HepG2 (cell line): ENCODE results near the gene THAP5. TPM values are rescaled to one million over a fixed set of nuclear protein-coding genes. Genes with fewer than 3 reads are reported as not detected.

Source experiments
- ATAC-seq: fragments of 200-7000 bp; cut with Tn5 transposase; 3 replicates; pipeline ENCODE4 v1.9.1; 2020; ENCODE audit warnings: mild to moderate bottlenecking, moderate library complexity
- BruUV-seq: library from RNA; stranded (reverse); fragments of 400-500 nt; replicated peaks from 2 replicates; lab custom pipeline; 2021; lab: Mats Ljungman, UMichigan
- CTCF ChIA-PET: fragments of 300-600 bp; formaldehyde crosslinking; extraction: SDS; loops from one replicate; lab custom pipeline; 2021; ENCODE audit warnings: low total read pairs, inconsistent platforms, low intra/inter-chr PET ratio; lab: Yijun Ruan, JAX
- POLR2A ChIA-PET: fragments of 350-600 bp; sonication (Branson Sonifier 250); formaldehyde crosslinking; loops from one replicate; lab custom pipeline; 2020; ENCODE audit warnings: antibody characterized with exemption, inconsistent platforms; lab: Yijun Ruan, JAX
- DNase-seq: peaks from one replicate; pipeline ENCODE4 v3.0.0-alpha.2; 2015; ENCODE audit warnings: low spot score
- FAIRE-seq: peaks from 3 replicates; lab custom pipeline; 2011; peaks lifted over from hg19 to GRCh38; lab: Jason Lieb, UNC
- H2AFZ ChIP-seq: one replicate; pipeline ENCODE4 v1.6.1; 2011; ENCODE audit warnings: low read length, inconsistent platforms
- H3K27ac ChIP-seq: fragments of 300-600 bp; 3 replicates; pipeline ENCODE4 v1.8.0; 2011; ENCODE audit warnings: mixed run types, mild to moderate bottlenecking, mixed read lengths, low read length, inconsistent platforms; ENCODE audit not compliant: insufficient read depth; ENCODE audit errors: extremely low read length
- H3K27me3 ChIP-seq, 2 experiments: fragments of 200-600 bp in 1 of 2; 2 replicates in 1 of 2; 3 replicates in 1 of 2; pipeline versions ENCODE4 v1.6.0 to v1.8.0; 2011; ENCODE audit warnings: low read length in 2 of 2, mild to moderate bottlenecking in 2 of 2, moderate library complexity in 2 of 2, inconsistent platforms in 1 of 2; ENCODE audit not compliant: insufficient read depth in 2 of 2, control insufficient read depth in 1 of 2
- H3K36me3 ChIP-seq, 2 experiments: fragments of 200-600 bp in 1 of 2; replicated peaks in 1 of 2; 2 replicates in 1 of 2; 3 replicates in 1 of 2; pipeline versions ENCODE4 v1.5.1 to v1.8.0; 2011; ENCODE audit warnings: low read length in 2 of 2, inconsistent platforms in 1 of 2; ENCODE audit not compliant: insufficient read depth in 2 of 2, control insufficient read depth in 1 of 2
- H3K4me1 ChIP-seq: 2 replicates; pipeline ENCODE4 v1.5.1; 2012; ENCODE audit warnings: low read length, inconsistent platforms; ENCODE audit not compliant: insufficient read depth
- H3K4me2 ChIP-seq: 2 replicates; pipeline ENCODE4 v1.6.0; 2011; ENCODE audit warnings: low read depth, low read length, inconsistent platforms
- H3K4me3 ChIP-seq, 3 experiments: fragments of 200-600 bp in 1 of 3; sonication (generic), shearing (Covaris generic) in 1 of 3; replicated peaks in 1 of 3; 2 replicates each; pipeline ENCODE4 v1.5.1; 2011 to 2016; ENCODE audit warnings: low read length in 3 of 3, inconsistent platforms in 2 of 3, low read depth in 2 of 3, mild to moderate bottlenecking in 2 of 3, control low read depth in 1 of 3, mixed read lengths in 1 of 3; ENCODE audit not compliant: insufficient read depth in 1 of 3
- H3K79me2 ChIP-seq: one replicate; pipeline ENCODE4 v1.6.1; 2011; ENCODE audit warnings: low read length, inconsistent platforms; ENCODE audit not compliant: insufficient read depth
- H3K9ac ChIP-seq: 2 replicates; pipeline ENCODE4 v1.6.0; 2011; ENCODE audit warnings: mild to moderate bottlenecking, low read depth, low read length, inconsistent platforms; ENCODE audit not compliant: insufficient read depth
- H3K9me3 ChIP-seq: 2 replicates; pipeline ENCODE4 v1.5.1; 2012; ENCODE audit warnings: mild to moderate bottlenecking, low read length
- H4K20me1 ChIP-seq: 2 replicates; pipeline ENCODE4 v1.6.0; 2011; ENCODE audit warnings: inconsistent platforms, mild to moderate bottlenecking, low read length, moderate library complexity; ENCODE audit not compliant: insufficient read depth
- HNRNPK ChIP-seq: fragments of 200-400 bp; formaldehyde crosslinking; IDR thresholded peaks from 2 replicates; pipeline ENCODE4 v1.6.1; 2018; ENCODE audit warnings: low read length, low read depth, moderate library complexity, mild to moderate bottlenecking; ENCODE audit not compliant: poor library complexity, severe bottlenecking
- RFX1 ChIP-seq: fragments of 450-650 bp; IDR thresholded peaks from 2 replicates; pipeline ENCODE4 v1.6.1; 2017
- ZNF292 ChIP-seq: sonication (generic); formaldehyde crosslinking; IDR thresholded peaks from 2 replicates; pipeline ENCODE4 v1.8.1; 2022; ENCODE audit warnings: mild to moderate bottlenecking, low read depth, missing genetic modification reagents, borderline replicate concordance
- ZSCAN25 ChIP-seq: sonication (generic); formaldehyde crosslinking; IDR thresholded peaks from 2 replicates; pipeline ENCODE4 v1.8.0; 2022; ENCODE audit warnings: mild to moderate bottlenecking, missing genetic modification reagents
- WGBS: methylation state at CpG from one replicate; pipeline ENCODE4 v1.1.6; 2017; ENCODE audit warnings: low lambda C conversion rate; 5-methylcytosine and 5-hydroxymethylcytosine counted together
- in situ Hi-C: cut with HindIII; loops from 2 replicates; pipeline ENCODE4 v1.10.0; 2017; ENCODE audit warnings: low pct_unique_long_range_greater_than_20kb; ENCODE audit not compliant: extremely low pct_ligation_motif_present
- intact Hi-C: fragments of 100-400 bp; cut with micrococcal nuclease; formaldehyde crosslinking; loops from one replicate; pipeline ENCODE4 v1.10.0; 2022; ENCODE audit not compliant: unreplicated experiment
- polyA plus RNA-seq, 8 experiments: library from polyadenylated mRNA; depleted of rRNA in 3 of 8; stranded (reverse) in 7 of 8; unstranded in 1 of 8; fragments of >200 nt; fragmentation: Illumina TruSeq in 4 of 8; extraction: Trizol in 4 of 8; gene quantifications; 2 replicates each; pipeline versions ENCODE4 v1.2.1 to v1.2.3, GENCODE V29; 2011 to 2016; ENCODE audit warnings: low read depth in 4 of 8, missing spikeins in 1 of 8, mixed read lengths in 1 of 8; ENCODE audit not compliant: insufficient read depth in 1 of 8
- total RNA-seq, 5 experiments: library from RNA; depleted of rRNA; stranded (reverse); fragments of >200 nt; fragmentation: Illumina TruSeq; extraction: Trizol; gene quantifications; 2 replicates each; pipeline ENCODE4 v1.2.3, GENCODE V29; 2016; ENCODE audit warnings: low read depth in 1 of 5

The THAP5 gene
- total and polyA plus RNA-seq, 2 of the 13 experiments (the other 11 are each of a cell fraction or from before 2014, with no cell fraction given) = 3.6 to 11.8 TPM

DNA sequence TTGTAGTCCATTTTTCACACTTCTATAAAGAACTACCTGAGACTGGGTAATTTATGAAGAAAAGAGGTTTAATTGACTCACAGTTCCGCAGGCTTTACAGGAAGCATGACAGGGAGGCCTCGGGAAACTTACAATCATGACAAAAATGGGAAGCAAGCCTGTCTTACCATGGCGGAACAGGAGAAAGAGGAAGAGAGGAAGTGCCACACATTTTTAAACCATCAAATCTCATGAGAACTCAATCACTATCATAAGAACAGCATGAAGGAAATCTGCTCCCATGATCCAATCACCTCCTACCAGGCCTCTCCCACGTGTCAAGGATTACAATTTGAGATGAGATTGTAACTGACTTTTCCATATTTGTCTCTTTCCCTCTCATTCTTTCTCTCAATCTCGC, 34.2 kb downstream of the THAP5 start:
- BruUV-seq = no TSS peak
- WGBS = 17% methylated on average over 5 of the region's 5 CpGs
- Histone ChIP-seq H3K27ac (no peak overlapping the region), H4K20me1 (no peaks in the 10 kb centered on the region), H3K4me2 (no peak overlapping the region), H2AFZ (no peak overlapping the region), H3K9me3 (no peaks in the 10 kb centered on the region), H3K4me1 (no peaks in the 10 kb centered on the region), H3K79me2 (no peaks in the 10 kb centered on the region), H3K36me3 (no peaks in the 10 kb centered on the region), H3K4me3 (no peak overlapping the region), H3K9ac (no peak overlapping the region), H3K27me3 (no peaks in the 10 kb centered on the region; a peak in 2 of 5 replicates)
- POLR2A ChIA-PET = no interaction called here
- CTCF ChIA-PET = no interaction called here
- DNase-seq = no peak
- ATAC-seq = no peak
- intact Hi-C loops (no loop called here), in situ Hi-C loops (no loop called here)
- FAIRE-seq = no peak
- TF ChIP-seq ZNF292 (CRISPR knock-in tag) (no peak), ZSCAN25 (no peak)

DNA sequence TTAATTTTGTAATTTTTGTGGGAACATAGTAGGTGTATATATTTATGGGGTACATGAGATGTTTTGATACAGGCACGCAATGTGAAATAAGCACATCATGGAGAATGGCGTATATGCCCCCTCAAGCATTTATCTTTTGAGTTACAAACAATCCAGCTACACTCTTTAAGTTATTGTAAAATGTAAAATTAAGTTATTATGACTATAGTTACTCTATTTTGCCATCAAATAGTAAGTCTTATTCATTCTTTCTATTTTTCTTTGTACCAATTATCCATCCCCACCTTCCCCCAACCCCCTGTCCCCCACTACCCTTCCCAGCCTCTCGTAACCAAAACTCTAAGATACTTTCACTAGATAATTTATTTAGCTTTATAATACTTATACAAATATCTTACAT, 35.8 kb downstream of the THAP5 start:
- DNase-seq (no peak), ATAC-seq (no peak), FAIRE-seq (no peak)
- Histone ChIP-seq H3K79me2 (no peaks in the 10 kb centered on the region), H3K27me3 (no peaks in the 10 kb centered on the region; a peak in 1 of 5 replicates), H3K4me2 (no peak overlapping the region), H3K4me3 (no peak overlapping the region), H2AFZ (no peak overlapping the region), H4K20me1 (no peaks in the 10 kb centered on the region), H3K27ac (no peak overlapping the region), H3K9me3 (no peaks in the 10 kb centered on the region), H3K9ac (no peak overlapping the region), H3K36me3 (no peaks in the 10 kb centered on the region), H3K4me1 (no peaks in the 10 kb centered on the region)
- TF ChIP-seq RFX1 (no peak), HNRNPK (peak; percentile 88)
- POLR2A ChIA-PET = no interaction called here
- in situ Hi-C loops = no loop called here
- 63% methylated on average over 3 of the region's 3 CpGs for WGBS
- no TSS peak for BruUV-seq
- CTCF ChIA-PET = no interaction called here
- intact Hi-C loops = no loop called here
